GM12864 (cell line): ENCODE results near the gene TMEM259.

Experiments
- DNase-seq: peaks from one replicate; pipeline ENCODE4 v3.0.0-alpha.2; 2011; ENCODE audit warnings: low read depth
- H3K4me3 ChIP-seq: 2 replicates; pipeline ENCODE4 v1.5.1; 2011; ENCODE audit warnings: mild to moderate bottlenecking, low read depth, low read length, control low read depth
- TF ChIP-seq, protein P1 (sequence below): IDR thresholded peaks from 2 replicates; pipeline ENCODE4 v1.5.1; 2011; ENCODE audit warnings: low read depth, mild to moderate bottlenecking, moderate library complexity, low read length, control low read depth, inconsistent platforms; ENCODE audit errors: missing control alignments

The TMEM259 gene

DNA sequence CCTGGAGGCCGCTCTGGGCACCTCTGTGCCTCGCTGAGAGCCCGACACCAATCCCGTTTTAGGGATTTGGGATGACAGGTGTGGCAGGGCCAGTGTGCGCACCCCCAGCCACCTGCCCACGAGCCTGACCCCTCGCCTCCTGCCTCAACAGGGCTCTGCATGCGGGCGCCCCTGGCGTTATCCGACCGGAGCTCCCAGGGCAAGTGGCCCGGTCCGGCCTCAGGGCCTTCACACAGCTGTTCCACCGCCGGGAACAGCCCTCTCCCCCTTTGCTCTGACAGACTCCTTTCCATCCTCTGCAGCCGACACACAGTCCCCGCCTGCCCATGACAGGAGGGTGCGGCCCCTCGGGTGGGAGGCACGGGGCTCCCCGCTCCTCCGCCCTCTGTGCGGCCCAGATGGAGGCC is 43.9 kb downstream of the TMEM259 start:
- no peak overlapping the region for H3K4me3 ChIP-seq
- TF ChIP-seq, protein P1, sequence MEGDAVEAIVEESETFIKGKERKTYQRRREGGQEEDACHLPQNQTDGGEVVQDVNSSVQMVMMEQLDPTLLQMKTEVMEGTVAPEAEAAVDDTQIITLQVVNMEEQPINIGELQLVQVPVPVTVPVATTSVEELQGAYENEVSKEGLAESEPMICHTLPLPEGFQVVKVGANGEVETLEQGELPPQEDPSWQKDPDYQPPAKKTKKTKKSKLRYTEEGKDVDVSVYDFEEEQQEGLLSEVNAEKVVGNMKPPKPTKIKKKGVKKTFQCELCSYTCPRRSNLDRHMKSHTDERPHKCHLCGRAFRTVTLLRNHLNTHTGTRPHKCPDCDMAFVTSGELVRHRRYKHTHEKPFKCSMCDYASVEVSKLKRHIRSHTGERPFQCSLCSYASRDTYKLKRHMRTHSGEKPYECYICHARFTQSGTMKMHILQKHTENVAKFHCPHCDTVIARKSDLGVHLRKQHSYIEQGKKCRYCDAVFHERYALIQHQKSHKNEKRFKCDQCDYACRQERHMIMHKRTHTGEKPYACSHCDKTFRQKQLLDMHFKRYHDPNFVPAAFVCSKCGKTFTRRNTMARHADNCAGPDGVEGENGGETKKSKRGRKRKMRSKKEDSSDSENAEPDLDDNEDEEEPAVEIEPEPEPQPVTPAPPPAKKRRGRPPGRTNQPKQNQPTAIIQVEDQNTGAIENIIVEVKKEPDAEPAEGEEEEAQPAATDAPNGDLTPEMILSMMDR, result no peak
- DNase-seq, result no peak

DNA sequence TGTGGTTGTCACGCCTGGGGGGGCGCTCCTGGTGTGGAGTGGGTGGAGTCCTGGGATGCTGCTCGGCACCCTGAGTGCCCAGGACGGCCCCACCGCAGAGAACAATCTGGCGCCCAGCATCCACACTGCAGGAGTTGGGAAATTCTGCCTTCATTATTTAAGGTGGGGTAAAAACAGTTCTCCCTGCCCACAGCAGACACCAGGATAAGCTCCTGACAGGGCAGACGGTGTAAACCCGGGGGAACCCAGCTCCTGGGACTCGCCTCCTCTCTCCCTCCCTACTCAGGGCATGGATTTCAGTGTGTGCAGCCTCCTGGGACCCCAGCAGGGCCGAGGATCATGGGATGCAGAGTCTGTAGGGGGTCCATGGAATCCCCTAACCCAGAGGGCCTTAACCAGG is 44.4 kb downstream of the TMEM259 start:
- H3K4me3 ChIP-seq, result no peak overlapping the region
- DNase-seq, result no peak
- TF ChIP-seq, protein P1, result no peak

DNA sequence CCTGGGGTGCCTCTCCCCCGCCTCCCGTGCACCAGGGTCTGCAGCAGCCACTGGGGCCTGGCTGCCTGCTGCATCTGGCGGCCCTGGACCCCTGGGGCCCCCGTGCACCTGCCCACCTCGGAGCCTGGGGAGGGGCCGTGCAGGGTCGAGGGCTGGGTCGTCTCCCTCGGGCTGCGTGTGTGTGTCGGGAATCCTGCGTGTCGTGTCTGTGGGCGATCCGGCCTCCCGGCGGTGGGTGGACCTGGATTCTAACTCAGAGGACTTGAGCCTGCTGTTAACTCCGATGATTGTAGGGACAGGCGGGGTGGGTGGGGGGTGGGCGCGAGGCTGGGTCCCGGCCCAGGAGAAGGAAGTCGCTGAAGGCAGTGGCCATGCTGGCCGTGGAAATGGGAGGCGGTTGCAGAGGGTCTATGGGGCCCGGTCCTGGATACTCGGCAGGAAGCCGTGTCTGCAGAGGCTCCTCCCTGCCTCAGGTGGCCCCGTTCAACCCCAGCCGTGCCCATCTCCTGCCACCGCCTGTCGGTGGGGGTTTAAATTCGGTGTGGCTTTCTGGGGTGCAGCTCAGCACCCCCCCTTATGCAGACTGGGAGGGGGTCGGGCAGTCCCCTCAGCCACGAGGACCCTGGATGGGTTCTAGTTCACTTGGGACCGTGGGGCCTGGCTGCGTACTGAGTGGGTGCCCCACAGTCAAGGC is 46.2 kb downstream of the TMEM259 start:
- DNase-seq, result no peak
- H3K4me3 ChIP-seq, result no peak overlapping the region

DNA sequence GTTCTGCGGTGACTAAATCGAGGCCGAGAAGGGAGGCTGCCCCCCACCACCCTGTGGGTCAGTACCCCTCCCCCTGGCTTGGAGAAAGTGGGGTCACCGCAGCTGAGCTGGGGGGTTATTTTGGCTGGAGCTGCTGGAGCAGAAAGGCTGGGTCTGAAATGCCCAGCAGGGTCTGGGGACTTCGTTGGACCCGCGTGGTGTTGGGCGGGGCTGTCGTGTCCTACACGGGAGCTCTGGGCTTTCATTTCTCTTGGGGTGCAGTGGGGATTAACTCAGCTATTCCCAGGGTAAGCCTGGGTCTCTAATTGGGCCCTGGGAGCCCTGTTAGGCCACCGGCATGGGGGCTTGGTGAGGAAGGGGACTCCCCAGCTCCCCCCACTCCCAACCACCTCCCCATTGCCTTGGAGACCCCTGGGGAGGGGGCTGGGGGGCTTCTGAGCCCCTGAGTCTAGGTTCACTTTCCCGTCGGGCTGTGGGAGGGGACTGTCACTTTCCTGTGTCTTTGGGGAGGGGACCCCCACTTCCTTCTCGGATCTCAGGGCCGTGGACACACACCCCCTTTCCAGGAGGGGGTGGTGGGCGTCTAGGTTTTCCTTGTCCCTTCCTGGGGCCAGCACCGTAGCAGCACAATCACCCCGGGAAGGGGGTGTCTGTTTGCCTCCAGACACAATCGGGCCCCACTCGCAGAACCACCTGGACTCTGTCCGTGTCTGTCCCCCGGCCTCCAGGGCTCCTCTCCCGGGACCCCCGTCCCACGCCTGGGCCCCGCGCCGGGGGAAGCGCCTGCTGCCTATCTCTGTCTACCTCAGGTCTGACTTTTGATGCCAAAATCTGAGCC is 47.0 kb downstream of the TMEM259 start:
- DNase-seq, result no peak
- H3K4me3 ChIP-seq, result no peak overlapping the region
- TF ChIP-seq, protein P1, result no peak

More for the DNA sequence above, 46.2 kb downstream of the TMEM259 start:
- TF ChIP-seq, protein P1, result no peak

DNA sequence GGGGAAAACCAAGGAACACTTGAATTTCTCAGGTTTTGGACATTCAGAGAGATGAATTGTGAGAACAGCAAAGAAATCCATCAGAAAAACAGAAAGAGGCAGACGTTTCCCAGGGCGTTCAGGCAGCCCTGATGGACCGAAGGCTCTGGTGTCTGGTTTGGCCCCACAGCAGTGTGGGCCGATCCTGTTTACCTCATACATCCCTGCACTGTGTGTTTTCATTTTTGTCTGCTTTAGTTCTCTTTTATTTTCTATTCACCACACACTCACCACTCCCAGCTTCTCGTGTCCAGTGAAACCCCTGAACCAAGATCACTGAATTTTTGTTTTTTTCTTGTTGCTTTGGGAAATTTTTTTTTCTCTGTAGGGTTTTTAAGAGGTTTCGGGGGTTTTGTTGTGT is 48.6 kb downstream of the TMEM259 start:
- DNase-seq, result no peak
- TF ChIP-seq, protein P1, result no peak

DNA sequence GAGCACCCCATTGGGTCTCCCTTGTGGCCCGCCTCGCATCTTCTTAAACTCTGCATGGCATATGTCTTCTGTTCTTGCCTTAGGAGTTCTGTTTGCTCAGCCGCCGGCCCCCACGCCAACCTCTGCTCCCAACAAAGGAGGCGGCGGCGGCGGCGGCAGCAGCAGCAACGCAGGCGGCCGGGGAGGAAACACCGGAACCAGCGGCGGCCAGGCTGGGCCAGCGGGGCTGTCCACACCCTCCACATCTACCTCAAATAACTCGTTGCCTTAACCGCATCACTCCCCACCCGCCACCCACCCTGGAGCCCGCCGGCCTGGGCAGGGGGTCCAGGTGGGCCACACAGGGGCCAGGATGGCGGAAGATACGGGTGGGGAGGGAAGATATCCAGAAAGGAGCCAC is 49.1 kb downstream of the TMEM259 start:
- no peak for DNase-seq
- TF ChIP-seq, protein P1, result no peak
- no peak overlapping the region for H3K4me3 ChIP-seq

More for the DNA sequence above, 48.6 kb downstream of the TMEM259 start:
- H3K4me3 ChIP-seq, result no peak overlapping the region
